Stimulated activated CD4-positive, alpha-beta T cell treated with anti-CD3 and anti-CD28 coated beads, Interleukin-12 subunit alpha, Interleukin-12 subunit beta, amount 100 ng/mL, for 4 hours (primary cell): ENCODE data around the gene IL20RB.
"Not testable (repeated sequence)": the region's sequence is repeated elsewhere in the genome, so short reads cannot be mapped to it uniquely, and the experiment has no call there.

Experiments used
- DNase-seq: peaks from one replicate; pipeline ENCODE4 v3.0.0-alpha.2; 2020

The IL20RB gene

DNA sequence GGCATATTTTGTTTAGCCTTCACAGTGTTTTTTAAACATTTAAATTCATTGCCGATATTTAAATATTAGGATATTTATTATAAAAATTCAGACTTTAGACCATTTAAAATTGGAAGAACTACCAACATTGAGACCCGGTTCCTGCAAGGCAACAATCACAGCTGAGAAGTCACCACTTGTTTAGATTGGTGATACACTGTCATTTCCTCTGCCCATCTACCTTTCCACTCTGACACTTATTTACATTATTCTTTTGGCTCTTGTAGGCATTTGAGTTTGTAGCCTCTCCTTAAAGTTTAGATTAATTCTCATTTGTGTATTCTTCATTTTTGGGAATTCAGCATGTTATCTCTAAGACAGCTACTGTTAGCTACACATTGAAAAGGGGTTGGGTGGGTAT is 10.3 kb upstream of the IL20RB start:
- DNase-seq = no peak

DNA sequence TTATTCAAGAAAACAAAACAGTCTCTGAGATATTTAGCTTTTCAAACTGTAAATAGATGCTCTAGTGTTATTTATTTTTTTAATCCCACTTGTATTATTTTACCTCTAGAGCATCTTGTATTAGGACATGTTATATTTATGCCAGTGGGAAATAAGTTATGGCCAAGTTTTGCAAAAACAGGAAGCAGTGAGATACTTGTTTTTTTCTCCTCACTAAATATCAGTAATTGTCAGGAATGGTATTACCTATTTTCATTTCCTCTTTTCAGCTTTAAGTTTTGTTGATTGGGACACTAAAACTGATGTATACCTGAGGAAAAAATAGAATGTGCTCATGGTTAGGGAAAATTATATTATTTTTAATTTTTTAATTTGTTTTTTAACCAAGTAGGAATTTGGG is 8.6 kb upstream of the IL20RB start:
- DNase-seq = no peak

- DNase-seq = no peak
Observed at GRCh38 chr3:136949708-136950107, 8.1 kb upstream of the IL20RB start.

DNA sequence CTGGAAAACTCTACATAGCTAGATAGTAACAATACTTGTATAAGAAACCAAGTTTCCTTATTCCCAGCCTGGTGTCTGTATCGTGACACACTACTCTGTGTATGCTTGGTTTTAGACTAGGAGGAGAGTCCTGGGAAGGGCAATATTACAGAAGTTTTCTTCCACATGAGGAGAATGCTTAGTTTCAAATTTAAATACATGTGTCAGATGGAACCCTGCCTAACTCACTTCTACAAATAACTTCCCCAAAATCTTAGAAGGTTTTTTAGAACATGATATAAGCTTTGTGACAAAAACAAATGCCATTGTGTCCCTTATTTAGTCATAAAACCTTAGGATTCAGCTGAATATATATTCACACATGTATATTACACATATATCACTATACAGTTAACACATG is 7.2 kb upstream of the IL20RB start:
- no peak for DNase-seq

- DNase-seq = no peak
Observed at GRCh38 chr3:136952292-136952691, 5.5 kb upstream of the IL20RB start.

- DNase-seq = no peak
Observed at GRCh38 chr3:136954251-136954650, 3.5 kb upstream of the IL20RB start.

- DNase-seq = no peak
Observed at GRCh38 chr3:136954980-136955780, 2.6 kb upstream of the IL20RB start.

DNA sequence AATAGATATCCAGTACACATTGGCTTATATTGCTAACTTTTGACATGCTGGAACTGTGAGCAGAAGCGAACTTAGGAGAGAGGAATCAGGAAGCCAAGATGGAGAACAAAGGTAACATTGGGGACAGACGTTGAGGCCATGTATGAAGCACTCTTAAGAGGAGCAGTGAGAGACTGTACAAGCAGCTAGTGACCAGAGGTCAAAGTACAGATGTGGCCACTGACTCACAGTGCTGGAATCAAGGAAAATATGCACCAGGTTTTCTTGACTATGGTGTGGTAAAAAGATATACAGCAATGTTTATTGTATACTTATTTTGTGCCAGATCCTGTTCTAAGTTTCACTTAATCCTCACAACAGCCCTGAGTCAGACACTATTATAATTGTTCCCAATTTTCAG is 2.0 kb upstream of the IL20RB start:
- no peak for DNase-seq

DNA sequence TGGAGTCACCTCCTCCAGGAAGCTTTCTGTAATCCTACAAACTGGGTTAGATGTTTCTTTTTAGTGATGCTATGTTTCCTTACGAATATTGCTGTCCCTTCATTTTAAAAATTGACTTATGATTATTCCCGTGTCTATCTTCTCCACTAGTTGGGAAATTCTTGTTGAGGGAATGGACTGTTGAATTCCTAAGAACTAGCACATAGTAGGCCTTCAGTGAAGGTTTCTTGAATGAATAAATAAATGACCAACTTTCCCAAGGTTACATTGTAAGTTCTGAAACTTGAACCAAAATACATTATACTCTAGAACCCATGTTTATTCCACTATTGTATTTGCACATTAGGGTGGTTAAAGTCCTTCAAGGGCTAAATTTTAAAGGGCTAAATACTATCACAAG is 812 bp upstream of the IL20RB start:
- no peak for DNase-seq

DNA sequence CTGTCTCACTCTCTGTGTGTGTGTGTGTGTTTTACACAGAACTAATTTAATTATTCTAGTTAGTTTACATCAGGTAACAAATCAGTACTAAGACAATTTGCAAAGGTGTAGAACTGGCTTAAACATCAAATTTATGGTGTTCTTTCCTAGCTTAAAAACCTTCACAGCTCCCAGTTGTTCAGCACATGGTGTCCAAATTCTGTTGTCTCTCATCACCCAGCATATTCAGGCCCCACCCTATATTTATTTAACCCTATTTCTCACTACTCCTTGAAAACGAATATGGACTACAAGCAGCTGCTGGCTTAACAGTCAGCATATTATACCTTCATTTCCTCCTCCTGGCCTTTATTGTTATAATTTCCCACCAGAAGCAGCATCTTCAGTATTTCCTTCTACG is 1.2 kb downstream of the IL20RB start:
- no peak for DNase-seq

- no peak for DNase-seq
Observed at GRCh38 chr3:136959599-136959998, 1.8 kb downstream of the IL20RB start.

GRCh38 chr3:136960838-136961836 is 3.4 kb downstream of the IL20RB start:
- no peak for DNase-seq

GRCh38 chr3:136962927-136963326 is 5.1 kb downstream of the IL20RB start:
- DNase-seq = no peak

DNA sequence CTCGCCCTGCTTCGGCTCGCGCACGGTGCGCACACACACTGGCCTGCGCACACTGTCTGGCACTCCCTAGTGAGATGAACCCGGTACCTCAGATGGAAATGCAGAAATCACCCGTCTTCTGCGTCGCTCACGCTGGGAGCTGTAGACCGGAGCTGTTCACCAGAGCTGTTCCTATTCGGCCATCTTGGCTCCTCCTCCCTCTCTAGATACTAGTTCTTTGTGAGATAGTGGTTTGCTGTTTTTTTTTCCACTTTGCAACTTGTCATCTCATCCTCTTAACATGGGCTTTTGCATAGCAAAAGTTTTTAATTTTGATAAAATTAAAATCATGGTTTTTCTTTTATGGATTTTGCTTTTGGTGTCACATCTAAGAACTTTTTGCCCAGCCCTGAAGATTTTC is 11.8 kb downstream of the IL20RB start:
- not testable (repeated sequence) for DNase-seq

- no peak for DNase-seq
Observed at GRCh38 chr3:136973352-136973751, 15.6 kb downstream of the IL20RB start.

GRCh38 chr3:136974670-136975069 is 16.9 kb downstream of the IL20RB start:
- DNase-seq = no peak

DNA sequence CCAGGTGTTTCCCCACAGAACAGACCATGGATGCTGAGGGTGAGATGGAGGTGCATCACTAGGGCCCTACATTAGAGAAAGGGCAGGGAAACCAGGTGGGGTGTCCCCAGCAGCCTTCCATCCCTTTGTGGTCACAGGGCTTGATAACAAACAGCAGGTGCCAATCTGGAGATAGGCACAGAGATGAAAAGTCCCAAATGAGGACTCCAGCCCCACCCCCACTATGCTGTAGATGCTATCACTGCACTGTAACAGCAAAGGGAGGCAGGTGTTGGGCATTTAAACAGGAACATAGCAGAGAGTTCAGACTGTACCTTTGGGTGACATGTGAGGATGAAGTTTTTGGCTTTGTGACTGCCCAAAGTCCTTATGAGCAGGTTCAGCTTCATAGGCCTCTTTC is 21.4 kb downstream of the IL20RB start:
- DNase-seq = no peak

GRCh38 chr3:136979684-136980083 is 21.9 kb downstream of the IL20RB start:
- DNase-seq = no peak

- DNase-seq = no peak
Observed at GRCh38 chr3:136982033-136982432, 24.2 kb downstream of the IL20RB start.

DNA sequence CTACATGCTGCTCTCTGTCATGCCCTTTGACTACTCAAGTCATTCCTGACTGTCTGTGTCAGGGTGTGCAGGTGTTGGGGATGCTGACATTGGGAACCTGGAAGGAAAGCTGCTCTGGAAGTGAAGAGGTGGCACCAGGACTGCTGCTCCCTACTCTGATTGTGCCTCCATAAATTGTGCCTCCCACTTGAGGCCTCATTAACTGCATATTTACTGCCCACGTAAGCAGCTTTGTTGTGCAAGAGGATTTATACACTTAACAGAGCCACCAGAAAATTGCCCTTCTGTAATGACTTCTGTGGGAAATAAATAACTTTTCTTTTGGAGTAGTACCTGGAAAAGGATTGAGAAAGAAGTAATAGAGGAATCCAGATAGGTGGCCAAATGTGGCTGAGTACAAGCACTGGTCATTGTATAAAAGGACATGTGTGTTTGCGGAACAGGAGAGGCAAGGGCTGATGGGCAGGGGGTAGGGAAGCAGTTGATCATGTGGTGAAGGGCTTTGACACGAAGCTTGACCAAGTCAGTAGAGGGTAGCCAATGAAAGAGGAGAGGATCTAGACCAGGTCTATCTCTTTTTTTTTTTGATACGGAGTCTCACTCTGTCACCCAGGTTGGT is 24.8 kb downstream of the IL20RB start:
- DNase-seq = no peak

DNA sequence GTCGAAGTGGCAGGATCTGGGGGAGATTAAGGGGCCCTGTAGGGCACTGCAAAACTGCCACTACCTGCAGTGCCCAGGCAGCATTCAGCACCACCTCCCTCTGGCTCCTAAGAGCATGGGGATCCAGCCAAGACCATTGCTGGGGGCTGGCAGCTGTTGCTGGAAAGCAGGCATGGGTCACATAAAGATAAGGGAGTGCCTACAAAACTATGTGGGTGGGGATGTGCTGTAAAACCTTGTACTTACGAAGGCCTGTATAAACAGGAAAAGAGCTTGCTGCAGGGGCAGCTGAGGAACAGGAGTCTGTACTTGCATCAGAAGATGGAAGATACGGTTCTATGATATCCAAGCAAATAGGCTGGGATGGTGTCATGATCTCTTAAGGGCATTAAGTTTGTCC is 27.1 kb downstream of the IL20RB start:
- DNase-seq = no peak

GRCh38 chr3:136987398-136987980 is 29.7 kb downstream of the IL20RB start:
- not testable (repeated sequence) for DNase-seq

DNA sequence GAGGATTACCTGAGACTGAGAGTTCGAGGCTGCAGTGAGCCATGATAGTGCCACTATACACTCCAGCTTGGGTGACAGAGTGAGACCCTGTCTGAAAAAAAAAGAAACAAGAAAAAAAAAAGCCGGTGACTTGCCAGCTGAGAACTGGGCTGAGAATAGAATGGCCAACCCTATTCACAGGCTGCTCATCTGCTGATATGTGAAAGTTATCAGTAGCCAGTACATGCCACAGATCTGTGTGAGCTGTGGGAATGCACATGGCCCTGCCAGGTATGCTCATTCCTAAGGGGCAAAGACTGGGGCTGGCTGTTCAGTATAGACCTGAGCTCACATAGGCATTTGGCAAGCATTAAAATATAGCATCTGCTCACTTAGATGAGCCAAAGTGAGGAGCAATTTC is 30.9 kb downstream of the IL20RB start:
- DNase-seq = no peak
